ENCODE measurements around the gene UBE2I. TPM values are rescaled to one million over a fixed set of nuclear protein-coding genes. Genes with fewer than 3 reads are reported as not detected.

UBE2I gene
- total RNA-seq, 2 donors from 2014 or later: 204 to 206 TPM

GRCh38 chr16:1272453-1273198 lies 36.8 kb upstream of the UBE2I start:
- no peaks in the 10 kb centered on the region for H3K9me3 Mint-ChIP-seq
- ATAC-seq (replicated peaks): no peak
- peaks cover 18% of the 10 kb centered on the region for H3K27me3 Mint-ChIP-seq
- no peaks in the 10 kb centered on the region for H3K4me1 Mint-ChIP-seq
- H3K4me3 Mint-ChIP-seq: no peak overlapping the region
- no peaks in the 10 kb centered on the region for H3K36me3 Mint-ChIP-seq (ENCODE audit: low read depth)
- no peak overlapping the region for H3K27ac Mint-ChIP-seq

DNA sequence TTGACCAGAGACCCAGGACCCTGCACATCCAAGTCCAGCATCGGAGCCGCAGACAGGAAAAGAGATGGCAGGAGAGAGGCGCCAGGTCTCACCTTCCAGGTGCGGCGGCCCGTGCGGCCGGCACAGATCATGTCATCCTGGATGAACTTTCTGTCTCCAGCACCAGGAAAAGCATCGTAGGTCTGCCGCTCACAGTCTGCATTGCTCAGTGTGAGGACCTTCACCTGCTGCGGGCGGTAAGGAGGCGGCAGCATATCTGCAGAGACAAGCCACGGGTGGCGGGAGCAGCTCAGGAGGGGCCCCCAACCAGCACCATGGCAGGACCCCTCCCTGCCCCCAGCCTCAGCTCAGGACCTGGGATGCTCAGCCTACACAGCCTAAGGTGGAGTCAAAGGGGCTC lies 35.6 kb upstream of the UBE2I start:
- no peak for ATAC-seq (replicated peaks)
- Mint-ChIP-seq H3K27ac (no peak overlapping the region), H3K4me3 (no peak overlapping the region), H3K36me3 (ENCODE audit: low read depth) (no peaks in the 10 kb centered on the region), H3K9me3 (no peaks in the 10 kb centered on the region), H3K27me3 (peaks cover 20% of the 10 kb centered on the region), H3K4me1 (no peaks in the 10 kb centered on the region)

DNA sequence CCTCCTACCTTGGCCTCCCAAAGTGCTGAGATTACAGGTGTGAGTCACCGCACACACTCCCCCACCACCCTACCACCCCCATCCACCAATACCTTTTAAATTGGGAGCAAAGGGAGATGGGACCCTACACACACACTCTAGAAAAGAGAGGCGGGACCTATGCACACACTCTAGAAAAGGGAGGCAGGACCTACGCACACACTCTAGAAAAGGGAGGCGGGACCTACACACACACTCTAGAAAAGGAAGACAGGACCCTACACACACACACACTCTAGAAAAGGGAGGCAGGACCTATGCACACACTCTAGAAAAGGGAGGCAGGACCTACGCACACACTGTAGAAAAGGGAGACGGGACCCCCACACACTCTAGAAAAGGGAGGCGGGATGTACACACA lies 34.7 kb upstream of the UBE2I start:
- Mint-ChIP-seq H3K36me3 (ENCODE audit: low read depth) (no peaks in the 10 kb centered on the region), H3K27me3 (peaks cover 20% of the 10 kb centered on the region), H3K9me3 (no peaks in the 10 kb centered on the region), H3K4me3 (no peak overlapping the region), H3K4me1 (no peaks in the 10 kb centered on the region), H3K27ac (no peak overlapping the region)
- ATAC-seq (replicated peaks): no peak

GRCh38 chr16:1275791-1276579 lies 33.5 kb upstream of the UBE2I start:
- H3K4me3 Mint-ChIP-seq: no peak overlapping the region
- H3K9me3 Mint-ChIP-seq: no peaks in the 10 kb centered on the region
- no peaks in the 10 kb centered on the region for H3K4me1 Mint-ChIP-seq
- H3K36me3 Mint-ChIP-seq (ENCODE audit: low read depth): no peaks in the 10 kb centered on the region
- no peak overlapping the region for H3K27ac Mint-ChIP-seq
- peaks cover 20% of the 10 kb centered on the region for H3K27me3 Mint-ChIP-seq
- no peak for ATAC-seq (replicated peaks)

GRCh38 chr16:1276580-1276878 lies 32.9 kb upstream of the UBE2I start:
- Mint-ChIP-seq H3K27ac (no peak overlapping the region), H3K4me1 (no peaks in the 10 kb centered on the region), H3K9me3 (no peaks in the 10 kb centered on the region), H3K36me3 (ENCODE audit: low read depth) (no peaks in the 10 kb centered on the region), H3K4me3 (no peak overlapping the region), H3K27me3 (peaks cover 20% of the 10 kb centered on the region)
- ATAC-seq (replicated peaks): no peak

DNA sequence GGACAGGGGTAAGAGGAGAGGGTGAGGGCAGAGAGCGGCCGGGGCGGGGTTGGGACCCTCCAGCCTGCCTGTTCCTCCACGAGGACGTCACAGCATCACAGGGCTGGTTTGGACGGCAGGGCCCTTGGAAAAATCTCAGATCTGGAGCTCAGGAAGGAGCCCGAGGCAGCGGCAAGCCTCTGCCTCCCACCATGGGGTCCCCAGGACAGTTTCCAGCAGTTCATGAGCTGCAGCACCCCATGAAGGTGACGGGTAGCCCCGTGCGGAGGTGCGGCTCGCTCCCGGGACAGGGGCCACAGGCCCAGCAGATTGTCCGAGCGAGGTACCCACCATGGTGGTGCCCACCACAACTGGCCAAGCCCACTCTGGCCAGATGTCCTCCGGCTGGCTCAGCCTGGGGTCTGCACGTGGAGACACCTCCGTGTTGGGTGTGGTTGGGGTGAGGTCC lies 32.3 kb upstream of the UBE2I start:
- Mint-ChIP-seq H3K4me1 (no peaks in the 10 kb centered on the region), H3K27ac (no peak overlapping the region), H3K36me3 (ENCODE audit: low read depth) (no peaks in the 10 kb centered on the region), H3K4me3 (no peak overlapping the region), H3K9me3 (no peaks in the 10 kb centered on the region), H3K27me3 (peaks cover 20% of the 10 kb centered on the region)
- ATAC-seq (replicated peaks): no peak

DNA sequence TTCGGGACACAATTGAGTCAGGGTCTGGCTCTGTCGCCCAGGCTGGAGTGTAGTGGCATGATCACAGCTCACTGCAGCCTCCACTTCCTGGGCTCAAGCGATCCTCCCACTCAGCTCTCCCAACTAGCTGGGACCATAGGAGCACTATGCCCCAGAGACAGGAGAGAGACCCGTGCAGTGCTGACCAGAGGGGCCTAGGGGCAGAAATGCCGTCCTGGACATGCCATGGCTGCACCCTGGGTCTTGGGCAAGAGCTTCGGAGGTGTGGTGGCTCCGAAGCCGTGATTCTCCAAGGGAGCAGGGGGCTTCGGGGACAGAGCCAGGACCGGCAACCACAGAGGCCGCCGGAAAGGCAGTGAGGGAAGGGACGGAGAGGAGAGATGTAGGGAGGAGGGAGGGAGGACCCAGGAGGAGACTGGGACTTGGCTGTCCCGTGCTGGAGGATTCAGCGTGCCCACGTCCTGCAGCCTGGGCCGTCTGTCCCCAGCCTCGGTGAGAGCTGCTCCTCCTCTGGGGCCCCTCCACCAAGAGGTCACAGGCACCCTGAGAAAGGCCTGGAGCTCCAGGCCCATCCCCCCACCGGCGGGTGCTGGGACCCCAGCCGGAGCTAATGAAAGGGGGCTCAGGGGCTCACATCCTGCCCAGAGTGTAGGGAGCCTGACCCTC lies 31.7 kb upstream of the UBE2I start:
- no peaks in the 10 kb centered on the region for H3K9me3 Mint-ChIP-seq
- ATAC-seq (replicated peaks): no peak
- H3K36me3 Mint-ChIP-seq (ENCODE audit: low read depth): no peaks in the 10 kb centered on the region
- H3K4me3 Mint-ChIP-seq: no peak overlapping the region
- peaks cover 18% of the 10 kb centered on the region for H3K27me3 Mint-ChIP-seq
- no peaks in the 10 kb centered on the region for H3K4me1 Mint-ChIP-seq
- H3K27ac Mint-ChIP-seq: no peak overlapping the region

- H3K9me3 Mint-ChIP-seq: no peaks in the 10 kb centered on the region
These were observed 31.0 kb upstream of the UBE2I start for GRCh38 chr16:1278477-1278876.

GRCh38 chr16:1279081-1279944 lies 30.1 kb upstream of the UBE2I start:
- no peak for ATAC-seq (replicated peaks)
- Mint-ChIP-seq H3K4me1 (no peaks in the 10 kb centered on the region), H3K27ac (no peak overlapping the region), H3K36me3 (ENCODE audit: low read depth) (no peaks in the 10 kb centered on the region), H3K9me3 (no peaks in the 10 kb centered on the region), H3K4me3 (no peak overlapping the region), H3K27me3 (peaks cover 15% of the 10 kb centered on the region)

More at GRCh38 chr16:1278477-1278876, 31.0 kb upstream of the UBE2I start:
- H3K36me3 Mint-ChIP-seq (ENCODE audit: low read depth): no peaks in the 10 kb centered on the region
- no peak for ATAC-seq (replicated peaks)
- no peak overlapping the region for H3K4me3 Mint-ChIP-seq
- peaks cover 15% of the 10 kb centered on the region for H3K27me3 Mint-ChIP-seq
- H3K4me1 Mint-ChIP-seq: no peaks in the 10 kb centered on the region
- H3K27ac Mint-ChIP-seq: no peak overlapping the region

- H3K4me1 Mint-ChIP-seq: no peaks in the 10 kb centered on the region
- no peaks in the 10 kb centered on the region for H3K9me3 Mint-ChIP-seq
- H3K27me3 Mint-ChIP-seq: peaks cover 11% of the 10 kb centered on the region
- no peaks in the 10 kb centered on the region for H3K36me3 Mint-ChIP-seq (ENCODE audit: low read depth)
- no peak for ATAC-seq (replicated peaks)
- no peak overlapping the region for H3K27ac Mint-ChIP-seq
- H3K4me3 Mint-ChIP-seq: no peak overlapping the region
These were observed 29.4 kb upstream of the UBE2I start for GRCh38 chr16:1279945-1280589.

GRCh38 chr16:1280783-1281182 lies 28.7 kb upstream of the UBE2I start:
- Mint-ChIP-seq H3K36me3 (ENCODE audit: low read depth) (no peaks in the 10 kb centered on the region), H3K27me3 (peaks cover 4% of the 10 kb centered on the region), H3K4me1 (no peaks in the 10 kb centered on the region), H3K27ac (no peak overlapping the region), H3K4me3 (no peak overlapping the region), H3K9me3 (no peaks in the 10 kb centered on the region)
- ATAC-seq (replicated peaks): no peak

GRCh38 chr16:1281517-1281916 lies 27.9 kb upstream of the UBE2I start:
- H3K27ac Mint-ChIP-seq: no peak overlapping the region

DNA sequence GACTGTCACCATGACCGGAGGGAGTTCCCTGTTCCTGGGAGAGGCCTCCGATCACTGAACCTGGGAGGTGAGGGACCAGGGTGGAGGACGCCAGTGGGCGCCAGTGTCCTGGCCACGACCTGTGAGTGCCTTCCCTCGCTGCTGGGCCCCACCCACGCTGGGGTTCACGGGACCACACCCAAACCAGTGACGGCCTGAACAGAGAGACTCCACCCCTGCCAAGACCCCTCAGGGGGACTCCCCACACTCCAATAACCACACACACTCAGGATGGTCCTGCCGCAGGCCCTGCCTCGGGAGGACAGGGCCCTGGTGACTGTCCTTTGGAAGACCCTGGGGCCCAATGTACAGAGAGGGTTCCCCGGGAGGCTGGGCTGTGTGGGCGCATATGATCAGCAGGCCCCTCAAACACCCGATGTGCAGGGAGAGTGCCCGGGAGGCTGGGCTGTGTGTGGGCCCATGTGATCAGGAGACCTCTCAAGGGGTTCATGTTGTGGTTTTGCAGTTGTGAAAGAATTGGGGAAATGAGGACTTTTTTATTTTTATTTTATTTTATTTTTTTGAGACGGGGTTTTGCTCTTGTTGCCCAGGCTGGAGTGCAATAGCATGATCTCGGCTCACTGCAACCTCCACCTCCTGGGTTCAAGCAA lies 27.0 kb upstream of the UBE2I start:
- ATAC-seq (replicated peaks): no peak
- no peaks in the 10 kb centered on the region for H3K9me3 Mint-ChIP-seq
- H3K27ac Mint-ChIP-seq: no peak overlapping the region
- no peak overlapping the region for H3K4me3 Mint-ChIP-seq
- peaks cover 3% of the 10 kb centered on the region for H3K27me3 Mint-ChIP-seq
- H3K36me3 Mint-ChIP-seq (ENCODE audit: low read depth): no peaks in the 10 kb centered on the region
- H3K4me1 Mint-ChIP-seq: no peaks in the 10 kb centered on the region

More at GRCh38 chr16:1281517-1281916, 27.9 kb upstream of the UBE2I start:
- ATAC-seq (replicated peaks): no peak
- no peak overlapping the region for H3K4me3 Mint-ChIP-seq
- no peaks in the 10 kb centered on the region for H3K4me1 Mint-ChIP-seq
- no peaks in the 10 kb centered on the region for H3K36me3 Mint-ChIP-seq (ENCODE audit: low read depth)
- no peaks in the 10 kb centered on the region for H3K9me3 Mint-ChIP-seq
- H3K27me3 Mint-ChIP-seq: peaks cover 3% of the 10 kb centered on the region

Measured in activated T-helper 17 cell treated with anti-CD3 and anti-CD28 coated beads, Interleukin-2, amount 50 U/mL, for 72 hours (primary cell).